ENCODE measurements around the gene GPR50. TPM values are rescaled to one million over a fixed set of nuclear protein-coding genes. Genes with fewer than 3 reads are reported as not detected.

Gene GPR50
- total RNA-seq, 1 donor from 2014 or later = not detected

DNA sequence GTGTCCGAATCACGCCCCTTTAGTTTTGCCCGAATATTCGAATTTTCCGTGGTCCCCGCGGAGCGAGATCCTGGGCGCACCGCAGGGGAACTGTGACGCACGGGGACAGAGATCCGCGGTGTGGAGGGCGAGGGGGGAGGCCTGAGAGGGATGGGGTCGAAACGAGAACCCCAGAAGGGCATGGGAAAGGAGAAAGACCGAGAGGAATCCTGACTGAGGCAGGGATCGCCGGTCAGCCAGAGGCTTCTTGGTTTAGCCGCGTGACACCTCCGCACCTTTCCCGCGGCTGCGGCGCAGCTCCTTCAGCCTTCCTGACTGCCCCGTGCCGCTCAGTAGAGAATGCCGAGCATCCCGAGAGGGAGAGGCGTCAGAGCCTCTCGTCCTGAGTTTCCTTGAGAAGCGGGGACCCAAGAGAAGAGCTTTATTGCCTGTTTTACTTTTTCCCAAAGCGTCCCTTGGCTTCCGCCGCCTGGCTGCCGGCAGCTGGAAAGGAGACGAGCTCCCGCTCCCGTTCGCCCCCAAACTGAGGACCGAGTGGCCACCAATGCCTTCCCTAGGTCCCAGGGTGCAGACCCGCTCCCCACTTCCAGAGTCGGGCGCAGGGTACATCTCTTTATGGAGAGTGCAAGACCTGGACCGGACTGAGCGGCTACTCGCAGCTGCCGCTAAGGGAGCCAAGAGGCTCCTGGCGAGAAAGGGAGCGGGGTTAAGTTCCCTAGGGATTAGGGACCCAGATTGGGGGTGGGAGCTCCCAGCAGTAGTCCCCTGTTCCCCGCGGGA is 911 bp upstream of the GPR50 start:
- no peak overlapping the region for H3K27ac Mint-ChIP-seq (ENCODE audit: unreplicated experiment)
- H3K4me1 Mint-ChIP-seq (ENCODE audit: low read depth) = peaks cover 16% of the 10 kb centered on the region
- H3K27me3 Mint-ChIP-seq (ENCODE audit: low read depth) = peaks cover 45% of the 10 kb centered on the region
- DNase-seq (ENCODE audit: low spot score) = no peak
- peaks cover 16% of the 10 kb centered on the region for H3K9me3 Mint-ChIP-seq (ENCODE audit: low read depth)
- peak overlapping the region; percentile 28 for H3K4me3 Mint-ChIP-seq (ENCODE audit: unreplicated experiment)
- H3K36me3 Mint-ChIP-seq (ENCODE audit: low read depth) = no peaks in the 10 kb centered on the region
- TF ChIP-seq, protein P1, sequence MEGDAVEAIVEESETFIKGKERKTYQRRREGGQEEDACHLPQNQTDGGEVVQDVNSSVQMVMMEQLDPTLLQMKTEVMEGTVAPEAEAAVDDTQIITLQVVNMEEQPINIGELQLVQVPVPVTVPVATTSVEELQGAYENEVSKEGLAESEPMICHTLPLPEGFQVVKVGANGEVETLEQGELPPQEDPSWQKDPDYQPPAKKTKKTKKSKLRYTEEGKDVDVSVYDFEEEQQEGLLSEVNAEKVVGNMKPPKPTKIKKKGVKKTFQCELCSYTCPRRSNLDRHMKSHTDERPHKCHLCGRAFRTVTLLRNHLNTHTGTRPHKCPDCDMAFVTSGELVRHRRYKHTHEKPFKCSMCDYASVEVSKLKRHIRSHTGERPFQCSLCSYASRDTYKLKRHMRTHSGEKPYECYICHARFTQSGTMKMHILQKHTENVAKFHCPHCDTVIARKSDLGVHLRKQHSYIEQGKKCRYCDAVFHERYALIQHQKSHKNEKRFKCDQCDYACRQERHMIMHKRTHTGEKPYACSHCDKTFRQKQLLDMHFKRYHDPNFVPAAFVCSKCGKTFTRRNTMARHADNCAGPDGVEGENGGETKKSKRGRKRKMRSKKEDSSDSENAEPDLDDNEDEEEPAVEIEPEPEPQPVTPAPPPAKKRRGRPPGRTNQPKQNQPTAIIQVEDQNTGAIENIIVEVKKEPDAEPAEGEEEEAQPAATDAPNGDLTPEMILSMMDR (IDR thresholded peaks at IDR 0.05) = no peak

DNA sequence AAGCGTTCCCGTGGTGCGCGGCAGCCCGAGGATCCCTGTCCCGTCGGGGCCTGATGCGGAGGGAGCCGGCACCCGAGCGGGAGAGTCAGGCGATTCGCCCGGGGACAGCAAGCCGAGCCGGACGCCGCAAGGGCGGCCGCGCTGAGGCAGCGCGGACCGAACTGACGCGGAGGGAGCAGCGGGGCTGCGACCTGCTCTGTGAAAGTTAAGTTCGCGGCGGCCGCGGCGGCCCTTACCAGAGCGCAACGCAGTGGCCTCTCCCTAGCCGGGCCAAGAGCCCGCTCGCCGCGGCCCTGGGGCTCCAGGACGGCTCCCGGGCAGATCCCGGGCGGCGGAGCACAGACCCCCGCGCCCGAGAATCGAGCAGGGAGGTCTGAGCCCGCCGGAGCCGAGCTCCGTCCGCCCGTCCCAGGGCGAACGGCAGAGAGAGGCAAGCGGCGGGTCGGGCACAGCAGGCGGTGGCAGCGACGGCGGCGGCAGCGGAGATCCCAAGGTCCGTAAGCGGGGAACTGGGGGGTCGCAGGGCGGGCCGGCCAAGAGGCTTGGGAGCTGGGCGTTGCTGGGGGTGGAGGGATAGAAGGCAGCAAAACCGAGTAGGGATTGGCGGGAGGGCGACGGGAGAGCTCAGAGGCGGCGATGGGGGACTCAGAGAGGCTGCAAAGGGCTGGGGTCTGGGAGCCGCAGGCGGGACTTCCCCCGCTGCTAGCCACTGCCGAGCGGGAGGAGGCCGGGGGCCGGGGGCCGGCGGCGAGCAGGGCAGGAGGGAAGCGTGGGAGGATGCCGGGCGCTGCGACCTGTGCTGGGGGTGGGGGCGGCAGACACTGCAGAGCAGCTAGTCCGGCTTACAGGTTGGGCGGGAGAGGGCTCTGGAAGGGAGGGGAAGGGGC is 1.0 kb downstream of the GPR50 start:
- peak overlapping the region; percentile 45 for H3K4me3 Mint-ChIP-seq (ENCODE audit: unreplicated experiment)

DNA sequence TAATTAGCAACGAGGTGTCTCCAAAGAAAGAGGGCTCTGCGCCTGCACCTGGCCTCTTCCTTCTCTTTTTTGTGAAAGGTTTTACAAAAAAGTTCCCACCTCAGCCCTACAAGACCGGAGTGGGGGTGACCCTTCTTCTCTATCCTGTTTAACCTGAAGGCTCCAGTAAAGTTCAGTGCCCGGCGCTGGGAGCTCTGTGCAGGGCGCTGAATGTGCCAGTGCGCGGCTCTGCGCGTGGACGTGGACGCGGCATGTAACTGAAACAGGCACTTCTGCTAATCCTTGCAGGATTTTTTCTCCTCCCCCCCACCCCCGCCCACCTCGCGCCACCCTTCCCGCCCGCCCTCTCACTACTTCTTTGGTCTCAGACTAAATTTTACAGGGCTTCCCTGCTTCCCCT is 2.4 kb downstream of the GPR50 start:
- H3K27ac Mint-ChIP-seq (ENCODE audit: unreplicated experiment) = no peak overlapping the region
- no peak overlapping the region for H3K4me3 Mint-ChIP-seq (ENCODE audit: unreplicated experiment)
- H3K36me3 Mint-ChIP-seq (ENCODE audit: low read depth) = no peaks in the 10 kb centered on the region
- H3K27me3 Mint-ChIP-seq (ENCODE audit: low read depth) = peaks cover 52% of the 10 kb centered on the region
- no peak for DNase-seq (ENCODE audit: low spot score)
- peaks cover 16% of the 10 kb centered on the region for H3K4me1 Mint-ChIP-seq (ENCODE audit: low read depth)
- TF ChIP-seq, protein P1 (IDR thresholded peaks at IDR 0.05) = no peak
- peaks cover 25% of the 10 kb centered on the region for H3K9me3 Mint-ChIP-seq (ENCODE audit: low read depth)

More for the DNA sequence above, 1.0 kb downstream of the GPR50 start:
- Mint-ChIP-seq H3K9me3 (ENCODE audit: low read depth) (peaks cover 25% of the 10 kb centered on the region), H3K36me3 (ENCODE audit: low read depth) (no peaks in the 10 kb centered on the region), H3K4me1 (ENCODE audit: low read depth) (peaks cover 16% of the 10 kb centered on the region), H3K27ac (ENCODE audit: unreplicated experiment) (no peak overlapping the region), H3K27me3 (ENCODE audit: low read depth) (peaks cover 56% of the 10 kb centered on the region)
- no peak for DNase-seq (ENCODE audit: low spot score)
- TF ChIP-seq, protein P1 (IDR thresholded peaks at IDR 0.05) = no peak

DNA sequence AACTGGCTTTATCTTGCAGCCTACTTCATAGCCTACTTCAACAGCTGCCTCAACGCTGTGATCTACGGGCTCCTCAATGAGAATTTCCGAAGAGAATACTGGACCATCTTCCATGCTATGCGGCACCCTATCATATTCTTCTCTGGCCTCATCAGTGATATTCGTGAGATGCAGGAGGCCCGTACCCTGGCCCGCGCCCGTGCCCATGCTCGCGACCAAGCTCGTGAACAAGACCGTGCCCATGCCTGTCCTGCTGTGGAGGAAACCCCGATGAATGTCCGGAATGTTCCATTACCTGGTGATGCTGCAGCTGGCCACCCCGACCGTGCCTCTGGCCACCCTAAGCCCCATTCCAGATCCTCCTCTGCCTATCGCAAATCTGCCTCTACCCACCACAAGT is 4.0 kb downstream of the GPR50 start:
- H3K36me3 Mint-ChIP-seq (ENCODE audit: low read depth) = no peaks in the 10 kb centered on the region
- peaks cover 12% of the 10 kb centered on the region for H3K4me1 Mint-ChIP-seq (ENCODE audit: low read depth)
- no peak overlapping the region for H3K4me3 Mint-ChIP-seq (ENCODE audit: unreplicated experiment)
- TF ChIP-seq, protein P1 (IDR thresholded peaks at IDR 0.05) = no peak
- H3K27ac Mint-ChIP-seq (ENCODE audit: unreplicated experiment) = no peak overlapping the region
- H3K9me3 Mint-ChIP-seq (ENCODE audit: low read depth) = peaks cover 25% of the 10 kb centered on the region
- DNase-seq (ENCODE audit: low spot score) = no peak
- peaks cover 43% of the 10 kb centered on the region for H3K27me3 Mint-ChIP-seq (ENCODE audit: low read depth)

DNA sequence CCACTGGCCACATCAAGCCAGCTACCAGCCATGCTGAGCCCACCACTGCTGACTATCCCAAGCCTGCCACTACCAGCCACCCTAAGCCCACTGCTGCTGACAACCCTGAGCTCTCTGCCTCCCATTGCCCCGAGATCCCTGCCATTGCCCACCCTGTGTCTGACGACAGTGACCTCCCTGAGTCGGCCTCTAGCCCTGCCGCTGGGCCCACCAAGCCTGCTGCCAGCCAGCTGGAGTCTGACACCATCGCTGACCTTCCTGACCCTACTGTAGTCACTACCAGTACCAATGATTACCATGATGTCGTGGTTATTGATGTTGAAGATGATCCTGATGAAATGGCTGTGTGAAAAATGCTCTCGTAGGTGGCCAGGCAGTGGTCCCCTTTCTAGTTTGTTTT is 4.7 kb downstream of the GPR50 start:
- Mint-ChIP-seq H3K27ac (ENCODE audit: unreplicated experiment) (no peak overlapping the region), H3K36me3 (ENCODE audit: low read depth) (no peaks in the 10 kb centered on the region), H3K27me3 (ENCODE audit: low read depth) (peaks cover 41% of the 10 kb centered on the region), H3K4me3 (ENCODE audit: unreplicated experiment) (no peak overlapping the region), H3K9me3 (ENCODE audit: low read depth) (peaks cover 25% of the 10 kb centered on the region), H3K4me1 (ENCODE audit: low read depth) (peaks cover 9% of the 10 kb centered on the region)
- no peak for DNase-seq (ENCODE audit: low spot score)
- TF ChIP-seq, protein P1 (IDR thresholded peaks at IDR 0.05) = no peak
